GM13976 (cell line): Measurements from ENCODE around the gene SMIM32.

Experiments
- DNase-seq: peaks from one replicate; pipeline ENCODE4 v3.0.0; 2012; ENCODE audit warnings: low spot score
- in situ Hi-C: fragments of 300-500 bp; cut with MboI; formaldehyde crosslinking; loops from one replicate; pipeline ENCODE4 v1.12.0; 2022; ENCODE audit warnings: low sequenced_read_pairs, mixed read lengths, inconsistent platforms; ENCODE audit not compliant: unreplicated experiment
- TF ChIP-seq, protein P1 (sequence below): IDR thresholded peaks from 2 replicates; pipeline ENCODE4 v1.5.1; 2012; ENCODE audit warnings: borderline replicate concordance, mild to moderate bottlenecking; ENCODE audit not compliant: insufficient read depth; ENCODE audit errors: extremely low read depth, missing control alignments, control extremely low read depth

The SMIM32 gene

DNA sequence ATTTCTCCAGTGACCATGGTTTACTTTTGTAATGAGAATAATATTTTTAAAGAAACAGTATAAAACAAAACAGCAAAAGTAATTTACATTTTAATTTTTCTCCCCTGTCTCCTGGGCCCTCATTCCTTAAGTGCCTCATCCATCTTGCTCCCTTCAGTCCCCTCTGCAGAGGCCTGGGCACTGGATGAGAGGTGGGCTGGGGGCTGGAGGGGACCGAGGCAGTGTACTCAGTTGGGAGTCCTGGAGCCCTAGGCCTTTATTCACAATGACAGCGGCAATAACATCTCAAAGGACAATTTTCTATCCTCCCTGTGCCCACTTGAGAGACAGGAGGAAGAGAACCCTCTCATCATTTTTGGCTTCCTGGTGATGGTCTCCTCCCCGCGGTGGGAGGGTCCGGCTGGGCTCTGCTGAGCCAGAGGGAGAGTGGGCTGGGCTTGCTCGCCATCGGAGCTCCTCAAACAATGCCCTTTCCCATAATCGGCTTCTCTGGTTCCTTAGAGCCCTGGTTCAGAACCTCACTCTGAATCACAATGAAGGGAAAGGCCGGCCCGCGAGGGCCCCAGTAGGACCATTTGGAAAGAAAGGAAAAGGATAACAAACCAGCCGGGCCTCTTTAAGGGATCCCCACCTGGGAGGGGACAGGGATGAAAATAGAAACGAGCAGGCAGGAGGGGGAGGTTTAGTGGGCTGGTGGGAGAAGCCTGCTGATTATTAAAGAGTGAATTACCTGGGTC, 9.7 kb upstream of the SMIM32 start:
- TF ChIP-seq, protein P1, sequence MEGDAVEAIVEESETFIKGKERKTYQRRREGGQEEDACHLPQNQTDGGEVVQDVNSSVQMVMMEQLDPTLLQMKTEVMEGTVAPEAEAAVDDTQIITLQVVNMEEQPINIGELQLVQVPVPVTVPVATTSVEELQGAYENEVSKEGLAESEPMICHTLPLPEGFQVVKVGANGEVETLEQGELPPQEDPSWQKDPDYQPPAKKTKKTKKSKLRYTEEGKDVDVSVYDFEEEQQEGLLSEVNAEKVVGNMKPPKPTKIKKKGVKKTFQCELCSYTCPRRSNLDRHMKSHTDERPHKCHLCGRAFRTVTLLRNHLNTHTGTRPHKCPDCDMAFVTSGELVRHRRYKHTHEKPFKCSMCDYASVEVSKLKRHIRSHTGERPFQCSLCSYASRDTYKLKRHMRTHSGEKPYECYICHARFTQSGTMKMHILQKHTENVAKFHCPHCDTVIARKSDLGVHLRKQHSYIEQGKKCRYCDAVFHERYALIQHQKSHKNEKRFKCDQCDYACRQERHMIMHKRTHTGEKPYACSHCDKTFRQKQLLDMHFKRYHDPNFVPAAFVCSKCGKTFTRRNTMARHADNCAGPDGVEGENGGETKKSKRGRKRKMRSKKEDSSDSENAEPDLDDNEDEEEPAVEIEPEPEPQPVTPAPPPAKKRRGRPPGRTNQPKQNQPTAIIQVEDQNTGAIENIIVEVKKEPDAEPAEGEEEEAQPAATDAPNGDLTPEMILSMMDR: no peak
- in situ Hi-C loops: no loop called here
- no peak for DNase-seq

DNA sequence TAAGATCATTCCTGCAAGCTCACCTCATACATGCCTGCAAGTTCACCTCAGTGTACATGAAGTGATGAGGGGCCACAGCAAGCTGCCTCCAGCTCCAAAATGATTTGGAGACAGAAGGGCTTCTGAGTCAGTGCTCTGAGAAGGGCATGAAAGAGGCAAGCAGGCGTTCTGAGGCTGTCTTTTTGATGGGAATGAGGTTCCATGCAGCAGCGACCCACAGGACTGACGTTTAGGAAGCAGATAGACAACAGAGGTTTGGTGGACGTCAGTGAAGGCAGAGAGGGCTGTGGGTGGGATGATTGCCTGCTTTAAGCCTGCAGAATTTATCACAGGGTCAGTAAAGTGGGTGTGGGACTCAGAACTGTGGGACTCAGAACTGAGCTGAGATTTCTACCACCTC, 8.9 kb upstream of the SMIM32 start:
- TF ChIP-seq, protein P1: no peak
- no peak for DNase-seq
- in situ Hi-C loops: no loop called here

DNA sequence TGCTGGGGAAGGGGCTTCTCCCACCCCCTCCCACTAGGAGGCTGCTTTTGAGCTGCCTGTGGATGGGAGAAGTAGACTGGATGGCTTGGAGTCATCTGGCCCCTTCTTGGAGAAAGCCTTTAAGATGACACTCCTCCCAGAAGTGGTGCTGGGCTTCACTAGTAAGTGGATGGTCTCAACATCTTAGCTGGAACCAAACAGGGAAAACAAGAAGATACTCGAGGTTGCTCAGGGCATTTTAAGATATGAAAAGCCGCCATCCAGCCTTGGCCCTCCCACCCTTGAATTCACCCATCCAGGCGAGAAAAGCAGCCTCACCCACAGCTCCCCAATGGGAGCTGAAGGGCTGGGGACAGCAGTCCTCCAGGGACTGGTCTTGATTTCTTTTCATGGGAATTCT, 7.8 kb upstream of the SMIM32 start:
- in situ Hi-C loops: no loop called here
- TF ChIP-seq, protein P1: no peak
- DNase-seq: no peak

DNA sequence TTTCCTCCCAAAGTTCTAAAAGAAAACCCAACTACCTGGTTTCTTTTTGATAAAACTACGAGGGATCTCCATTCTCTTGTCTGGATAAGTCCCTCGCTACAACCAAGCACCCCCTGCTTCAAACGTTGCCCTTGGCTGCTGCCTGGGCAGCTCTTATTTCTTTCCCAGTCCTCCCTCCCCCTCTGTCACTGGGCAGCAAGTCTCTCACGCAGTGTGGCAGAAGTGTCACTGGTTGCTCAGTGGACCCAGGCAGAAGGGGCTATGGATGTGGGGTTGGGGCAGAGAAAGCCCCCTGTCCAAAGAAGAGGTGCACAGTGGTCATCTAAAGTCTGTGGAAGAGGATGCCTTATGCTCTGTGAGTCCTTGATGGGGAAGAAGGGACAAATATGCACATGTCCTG, 7.2 kb upstream of the SMIM32 start:
- TF ChIP-seq, protein P1: no peak
- in situ Hi-C loops: no loop called here
- no peak for DNase-seq

DNA sequence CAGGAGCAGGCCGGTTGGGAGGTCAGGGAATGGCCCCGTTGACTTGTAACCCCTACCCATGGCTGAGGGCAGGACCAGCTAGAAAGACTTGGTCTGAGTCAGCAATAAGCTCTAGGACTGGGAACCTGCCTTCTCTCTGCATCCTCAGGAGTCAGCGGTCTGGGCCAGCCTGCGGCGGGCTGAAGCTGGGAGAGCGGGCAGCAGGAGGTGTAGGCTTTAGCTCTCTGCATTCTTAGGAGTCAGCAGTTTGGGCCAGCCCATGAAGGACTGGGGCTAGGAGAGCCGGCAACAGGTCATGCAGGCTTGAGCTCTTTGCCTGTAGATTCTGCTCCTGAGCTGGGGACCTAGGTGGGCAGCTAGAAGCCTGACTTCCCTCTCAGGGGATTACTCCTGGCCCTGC, 6.4 kb upstream of the SMIM32 start:
- TF ChIP-seq, protein P1: no peak
- in situ Hi-C loops: no loop called here
- no peak for DNase-seq

DNA sequence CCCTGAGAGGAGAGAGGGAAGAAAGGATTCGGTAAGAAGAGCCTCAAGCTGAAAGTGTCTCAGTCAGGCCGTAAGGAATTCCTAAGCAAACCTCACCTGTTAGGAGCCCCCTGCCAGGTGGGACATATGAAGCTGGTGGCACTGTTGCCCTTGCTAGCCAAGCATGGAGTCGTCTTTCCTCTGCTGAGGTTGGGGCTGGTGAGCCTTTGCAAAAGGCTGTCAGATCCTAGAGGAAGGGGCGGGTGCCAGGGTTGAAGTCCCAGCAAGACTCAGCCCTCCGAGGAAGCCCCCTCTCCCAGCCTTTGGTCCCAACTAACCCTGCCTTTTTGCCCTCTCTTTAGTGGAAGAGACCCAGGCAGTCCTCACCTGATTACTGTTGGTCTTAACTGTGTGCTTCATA, 5.5 kb upstream of the SMIM32 start:
- TF ChIP-seq, protein P1: no peak
- no peak for DNase-seq
- in situ Hi-C loops: no loop called here
